ENCODE results near the gene GRK5. TPM values are rescaled to one million over a fixed set of nuclear protein-coding genes. Genes with fewer than 3 reads are reported as not detected.

The GRK5 gene
- total and polyA plus RNA-seq, 4 donors = 18.5 to 43.1 (median 40.3) TPM

- Histone ChIP-seq H3K27me3 (ENCODE audit: control insufficient read depth in 3 of 3, insufficient read depth in 3 of 3, low read length in 2 of 3) (no peaks in the 10 kb centered on the region), H3K27ac (ENCODE audit: low read depth in 1 of 2, low read length in 1 of 2) (peak overlapping the region in 1 of 2 donors; percentile 71), H3K4me3 (no peak overlapping the region), H3K36me3 (ENCODE audit: control insufficient read depth in 4 of 4, insufficient read depth in 4 of 4, low read length in 4 of 4) (peaks cover 0 to 9% (median 2%) of the 10 kb centered on the region in 4 donors), H3K9me3 (ENCODE audit: control insufficient read depth in 4 of 4, insufficient read depth in 3 of 4, low read length in 3 of 4) (no peaks in the 10 kb centered on the region), H3K4me1 (ENCODE audit: control insufficient read depth in 5 of 5, insufficient read depth in 5 of 5, low read length in 5 of 5) (peaks cover 2 to 24% (median 6%) of the 10 kb centered on the region in 5 donors), H3K9ac (ENCODE audit: insufficient read depth in 1 of 2, low read length in 2 of 2) (no peak overlapping the region)
- DNase-seq (peak in 1 of 3 donors; percentile 59), ATAC-seq (ENCODE audit: insufficient read depth, low FRiP score) (no peak)
- 48 to 65% methylated on average over 4 of the region's 4 CpGs for WGBS, 2 donors
- no peak for TF ChIP-seq CTCF (IDR thresholded peaks at IDR 0.05; ENCODE audit: control extremely low read depth, extremely low read depth)
Measured at GRCh38 chr10:119263951-119264617, 56.7 kb downstream of the GRK5 start.

GRCh38 chr10:119265691-119266090, 58.3 kb downstream of the GRK5 start:
- Histone ChIP-seq H3K36me3 (ENCODE audit: control insufficient read depth in 4 of 4, insufficient read depth in 4 of 4, low read length in 4 of 4) (peaks cover 0 to 9% (median 2%) of the 10 kb centered on the region in 4 donors), H3K9ac (ENCODE audit: insufficient read depth in 1 of 2, low read length in 2 of 2) (no peak overlapping the region), H3K4me3 (no peak overlapping the region), H3K27me3 (ENCODE audit: control insufficient read depth in 3 of 3, insufficient read depth in 3 of 3, low read length in 2 of 3) (no peaks in the 10 kb centered on the region), H3K9me3 (ENCODE audit: control insufficient read depth in 4 of 4, insufficient read depth in 3 of 4, low read length in 3 of 4) (no peaks in the 10 kb centered on the region), H3K27ac (ENCODE audit: low read depth in 1 of 2, low read length in 1 of 2) (peak overlapping the region in 1 of 2 donors; percentile 21), H3K4me1 (ENCODE audit: control insufficient read depth in 5 of 5, insufficient read depth in 5 of 5, low read length in 5 of 5) (peaks cover 9 to 34% (median 12%) of the 10 kb centered on the region in 5 donors)
- ATAC-seq (ENCODE audit: insufficient read depth, low FRiP score) = no peak
- no peak for DNase-seq
- 95 to 98% methylated on average over 6 of the region's 6 CpGs for WGBS, 2 donors
- no peak for TF ChIP-seq CTCF (IDR thresholded peaks at IDR 0.05; ENCODE audit: control extremely low read depth, extremely low read depth)

- no peaks in the 10 kb centered on the region for H3K9me3 ChIP-seq (ENCODE audit: control insufficient read depth in 4 of 4, insufficient read depth in 3 of 4, low read length in 3 of 4)
- no peak for DNase-seq
- H3K27ac ChIP-seq (ENCODE audit: low read depth in 1 of 2, low read length in 1 of 2) = peak overlapping the region in 1 of 2 donors; percentile 34
- H3K27me3 ChIP-seq (ENCODE audit: control insufficient read depth in 3 of 3, insufficient read depth in 3 of 3, low read length in 2 of 3) = no peaks in the 10 kb centered on the region
- 91 to 93% methylated on average over 10 of the region's 10 CpGs for WGBS, 2 donors
- no peak overlapping the region for H3K9ac ChIP-seq (ENCODE audit: insufficient read depth in 1 of 2, low read length in 2 of 2)
- no peak for ATAC-seq (ENCODE audit: insufficient read depth, low FRiP score)
- TF ChIP-seq CTCF (IDR thresholded peaks at IDR 0.05; ENCODE audit: control extremely low read depth, extremely low read depth) = no peak
- no peak overlapping the region for H3K4me3 ChIP-seq
- peaks cover 16 to 42% (median 21%) of the 10 kb centered on the region in 5 donors for H3K4me1 ChIP-seq (ENCODE audit: control insufficient read depth in 5 of 5, insufficient read depth in 5 of 5, low read length in 5 of 5)
- peaks cover 0 to 9% (median 2%) of the 10 kb centered on the region in 4 donors for H3K36me3 ChIP-seq (ENCODE audit: control insufficient read depth in 4 of 4, insufficient read depth in 4 of 4, low read length in 4 of 4)
Measured at GRCh38 chr10:119267384-119267783, 60.0 kb downstream of the GRK5 start.

All from lung (tissue), 12 donors.